ENCODE results near the gene TPM2.

- TF ChIP-seq CTCF (IDR thresholded peaks at IDR 0.05) (no peak), EZH2 (IDR thresholded peaks at IDR 0.05; ENCODE audit: borderline replicate concordance, insufficient read depth, low read depth, low read length, poor library complexity, severe bottlenecking) (no peak)
These were observed 34.2 kb upstream of the TPM2 start for GRCh38 chr9:35723908-35724307.
